ENCODE data around the gene CHAD.

Gene CHAD

GRCh38 chr17:50462446-50462845 lies 6.2 kb downstream of the CHAD start:
- H3K4me3 ChIP-seq (ENCODE audit: low read length) = no peak overlapping the region
- H3K4me1 ChIP-seq (ENCODE audit: insufficient read depth, low read length) = no peaks in the 10 kb centered on the region
- peaks cover 10% of the 10 kb centered on the region for H3K27me3 ChIP-seq (ENCODE audit: insufficient read depth, low read length)
- no peaks in the 10 kb centered on the region for H3K9me3 ChIP-seq (ENCODE audit: insufficient read depth, low read depth, low read length)
- H3K36me3 ChIP-seq (ENCODE audit: insufficient read depth, low read depth, low read length) = no peaks in the 10 kb centered on the region
- H3K27ac ChIP-seq (ENCODE audit: low read length) = no peak overlapping the region
- no peak overlapping the region for H3K9ac ChIP-seq (ENCODE audit: low read depth, low read length)

GRCh38 chr17:50461550-50462132 lies 7.0 kb downstream of the CHAD start:
- no peaks in the 10 kb centered on the region for H3K36me3 ChIP-seq (ENCODE audit: insufficient read depth, low read depth, low read length)
- H3K9me3 ChIP-seq (ENCODE audit: insufficient read depth, low read depth, low read length) = no peaks in the 10 kb centered on the region
- H3K4me1 ChIP-seq (ENCODE audit: insufficient read depth, low read length) = no peaks in the 10 kb centered on the region
- no peak overlapping the region for H3K27ac ChIP-seq (ENCODE audit: low read length)
- H3K9ac ChIP-seq (ENCODE audit: low read depth, low read length) = no peak overlapping the region
- no peak overlapping the region for H3K4me3 ChIP-seq (ENCODE audit: low read length)
- peaks cover 2% of the 10 kb centered on the region; the same call in 1 of the 2 replicates for H3K27me3 ChIP-seq (ENCODE audit: insufficient read depth, low read length)

GRCh38 chr17:50460831-50461526 lies 7.7 kb downstream of the CHAD start:
- Histone ChIP-seq H3K4me3 (ENCODE audit: low read length) (no peak overlapping the region), H3K36me3 (ENCODE audit: insufficient read depth, low read depth, low read length) (no peaks in the 10 kb centered on the region), H3K27ac (ENCODE audit: low read length) (no peak overlapping the region), H3K4me1 (ENCODE audit: insufficient read depth, low read length) (no peaks in the 10 kb centered on the region), H3K9me3 (ENCODE audit: insufficient read depth, low read depth, low read length) (no peaks in the 10 kb centered on the region), H3K9ac (ENCODE audit: low read depth, low read length) (no peak overlapping the region), H3K27me3 (ENCODE audit: insufficient read depth, low read length) (no peaks in the 10 kb centered on the region)

- H3K27me3 ChIP-seq (ENCODE audit: insufficient read depth, low read length) = no peaks in the 10 kb centered on the region
- H3K27ac ChIP-seq (ENCODE audit: low read length) = no peak overlapping the region
Measured at GRCh38 chr17:50459756-50460155, 8.9 kb downstream of the CHAD start.

GRCh38 chr17:50458701-50459676 lies 9.7 kb downstream of the CHAD start:
- no peaks in the 10 kb centered on the region for H3K36me3 ChIP-seq (ENCODE audit: insufficient read depth, low read depth, low read length)
- no peak overlapping the region for H3K4me3 ChIP-seq (ENCODE audit: low read length)
- no peak overlapping the region for H3K9ac ChIP-seq (ENCODE audit: low read depth, low read length)
- H3K9me3 ChIP-seq (ENCODE audit: insufficient read depth, low read depth, low read length) = no peaks in the 10 kb centered on the region
- H3K27me3 ChIP-seq (ENCODE audit: insufficient read depth, low read length) = no peaks in the 10 kb centered on the region
- no peaks in the 10 kb centered on the region for H3K4me1 ChIP-seq (ENCODE audit: insufficient read depth, low read length)
- H3K27ac ChIP-seq (ENCODE audit: low read length) = no peak overlapping the region

More at GRCh38 chr17:50459756-50460155, 8.9 kb downstream of the CHAD start:
- Histone ChIP-seq H3K36me3 (ENCODE audit: insufficient read depth, low read depth, low read length) (no peaks in the 10 kb centered on the region), H3K4me3 (ENCODE audit: low read length) (no peak overlapping the region), H3K9me3 (ENCODE audit: insufficient read depth, low read depth, low read length) (no peaks in the 10 kb centered on the region), H3K4me1 (ENCODE audit: insufficient read depth, low read length) (no peaks in the 10 kb centered on the region), H3K9ac (ENCODE audit: low read depth, low read length) (no peak overlapping the region)

GRCh38 chr17:50458270-50458669 lies 10.4 kb downstream of the CHAD start:
- Histone ChIP-seq H3K27me3 (ENCODE audit: insufficient read depth, low read length) (no peaks in the 10 kb centered on the region), H3K27ac (ENCODE audit: low read length) (no peak overlapping the region), H3K36me3 (ENCODE audit: insufficient read depth, low read depth, low read length) (no peaks in the 10 kb centered on the region), H3K9ac (ENCODE audit: low read depth, low read length) (no peak overlapping the region), H3K4me1 (ENCODE audit: insufficient read depth, low read length) (no peaks in the 10 kb centered on the region), H3K4me3 (ENCODE audit: low read length) (no peak overlapping the region), H3K9me3 (ENCODE audit: insufficient read depth, low read depth, low read length) (no peaks in the 10 kb centered on the region)

- H3K4me1 ChIP-seq (ENCODE audit: insufficient read depth, low read length) = no peaks in the 10 kb centered on the region
- no peak overlapping the region for H3K27ac ChIP-seq (ENCODE audit: low read length)
- H3K27me3 ChIP-seq (ENCODE audit: insufficient read depth, low read length) = no peaks in the 10 kb centered on the region
- no peak overlapping the region for H3K4me3 ChIP-seq (ENCODE audit: low read length)
- H3K9me3 ChIP-seq (ENCODE audit: insufficient read depth, low read depth, low read length) = no peaks in the 10 kb centered on the region
- no peaks in the 10 kb centered on the region for H3K36me3 ChIP-seq (ENCODE audit: insufficient read depth, low read depth, low read length)
- H3K9ac ChIP-seq (ENCODE audit: low read depth, low read length) = no peak overlapping the region
Measured at GRCh38 chr17:50457621-50458020, 11.1 kb downstream of the CHAD start.

GRCh38 chr17:50453901-50454300 lies 14.8 kb downstream of the CHAD start:
- Histone ChIP-seq H3K9me3 (ENCODE audit: insufficient read depth, low read depth, low read length) (no peaks in the 10 kb centered on the region), H3K27ac (ENCODE audit: low read length) (no peak overlapping the region), H3K36me3 (ENCODE audit: insufficient read depth, low read depth, low read length) (no peaks in the 10 kb centered on the region), H3K9ac (ENCODE audit: low read depth, low read length) (no peak overlapping the region), H3K4me3 (ENCODE audit: low read length) (no peak overlapping the region), H3K27me3 (ENCODE audit: insufficient read depth, low read length) (no peaks in the 10 kb centered on the region), H3K4me1 (ENCODE audit: insufficient read depth, low read length) (no peaks in the 10 kb centered on the region)

- Histone ChIP-seq H3K9me3 (ENCODE audit: insufficient read depth, low read depth, low read length) (no peaks in the 10 kb centered on the region), H3K9ac (ENCODE audit: low read depth, low read length) (no peak overlapping the region), H3K4me3 (ENCODE audit: low read length) (no peak overlapping the region), H3K36me3 (ENCODE audit: insufficient read depth, low read depth, low read length) (no peaks in the 10 kb centered on the region), H3K27me3 (ENCODE audit: insufficient read depth, low read length) (no peaks in the 10 kb centered on the region), H3K27ac (ENCODE audit: low read length) (no peak overlapping the region), H3K4me1 (ENCODE audit: insufficient read depth, low read length) (no peaks in the 10 kb centered on the region)
Measured at GRCh38 chr17:50452630-50453300, 15.9 kb downstream of the CHAD start.

- Histone ChIP-seq H3K4me3 (ENCODE audit: low read length) (no peak overlapping the region), H3K9me3 (ENCODE audit: insufficient read depth, low read depth, low read length) (no peaks in the 10 kb centered on the region), H3K27me3 (ENCODE audit: insufficient read depth, low read length) (no peaks in the 10 kb centered on the region), H3K36me3 (ENCODE audit: insufficient read depth, low read depth, low read length) (no peaks in the 10 kb centered on the region), H3K4me1 (ENCODE audit: insufficient read depth, low read length) (no peaks in the 10 kb centered on the region), H3K9ac (ENCODE audit: low read depth, low read length) (no peak overlapping the region), H3K27ac (ENCODE audit: low read length) (no peak overlapping the region)
Measured at GRCh38 chr17:50451943-50452629, 16.6 kb downstream of the CHAD start.

GRCh38 chr17:50448643-50449042 lies 20.0 kb downstream of the CHAD start:
- no peak overlapping the region for H3K4me3 ChIP-seq (ENCODE audit: low read length)
- H3K4me1 ChIP-seq (ENCODE audit: insufficient read depth, low read length) = no peaks in the 10 kb centered on the region
- H3K36me3 ChIP-seq (ENCODE audit: insufficient read depth, low read depth, low read length) = no peaks in the 10 kb centered on the region
- no peak overlapping the region for H3K27ac ChIP-seq (ENCODE audit: low read length)
- H3K9me3 ChIP-seq (ENCODE audit: insufficient read depth, low read depth, low read length) = no peaks in the 10 kb centered on the region
- H3K27me3 ChIP-seq (ENCODE audit: insufficient read depth, low read length) = no peaks in the 10 kb centered on the region
- H3K9ac ChIP-seq (ENCODE audit: low read depth, low read length) = no peak overlapping the region
